H1 (cell line): Measurements from ENCODE around the gene OSBPL6. TPM values are rescaled to one million over a fixed set of nuclear protein-coding genes. Genes with fewer than 3 reads are reported as not detected.
"Not testable (repeated sequence)": the region's sequence is repeated elsewhere in the genome, so short reads cannot be mapped to it uniquely, and the experiment has no call there.

Source experiments
- CTCF ChIA-PET: fragments of 300-600 bp; sonication (Branson Sonifier 250); formaldehyde crosslinking; loops from one replicate; lab custom pipeline; 2021; ENCODE audit not compliant: partially characterized antibody; lab: Charles Lee
- POLR2A ChIA-PET: fragments of 300-600 bp; sonication (Branson Sonifier 250); formaldehyde crosslinking; loops from one replicate; lab custom pipeline; 2021; ENCODE audit warnings: inconsistent platforms; ENCODE audit not compliant: partially characterized antibody; lab: Charles Lee
- DNase-seq, 2 experiments: peaks; one replicate each; pipeline versions ENCODE4 v3.0.0 to v3.0.0-alpha.2; 2010 to 2022; ENCODE audit warnings: low spot score in 2 of 2, low read depth in 1 of 2, mixed read lengths in 1 of 2
- FAIRE-seq: peaks from 2 replicates; lab custom pipeline; 2011; peaks lifted over from hg19 to GRCh38; lab: Jason Lieb, UNC
- H2AFZ ChIP-seq: 2 replicates; pipeline ENCODE4 v1.8.1; 2012; ENCODE audit warnings: low read length, inconsistent platforms
- H2AK5ac ChIP-seq: 2 replicates; pipeline ENCODE4 v1.6.1; 2013; ENCODE audit warnings: low read depth, low read length
- H2BK120ac ChIP-seq: replicated peaks from 2 replicates; pipeline ENCODE3; 2013; ENCODE audit warnings: low read depth, low read length, inconsistent platforms
- H2BK12ac ChIP-seq: 2 replicates; pipeline ENCODE4 v1.6.1; 2013; ENCODE audit warnings: low read depth, low read length
- H2BK15ac ChIP-seq: 2 replicates; pipeline ENCODE4 v1.6.1; 2013; ENCODE audit warnings: low read length
- H2BK20ac ChIP-seq: 2 replicates; pipeline ENCODE4 v1.6.1; 2013; ENCODE audit warnings: low read length
- H2BK5ac ChIP-seq: 2 replicates; pipeline ENCODE4 v1.6.1; 2013; ENCODE audit warnings: low read depth, low read length
- H3K14ac ChIP-seq: 2 replicates; pipeline ENCODE4 v1.6.1; 2013; ENCODE audit warnings: inconsistent platforms; ENCODE audit not compliant: insufficient read length
- H3K18ac ChIP-seq: 2 replicates; pipeline ENCODE4 v1.6.1; 2013; ENCODE audit warnings: low read length; ENCODE audit errors: extremely low read depth
- H3K23ac ChIP-seq: 2 replicates; pipeline ENCODE4 v1.6.1; 2013; ENCODE audit warnings: inconsistent platforms; ENCODE audit not compliant: insufficient read length
- H3K23me2 ChIP-seq: 2 replicates; pipeline ENCODE4 v1.6.1; 2013; ENCODE audit warnings: low read depth, low read length
- H3K27ac ChIP-seq: 2 replicates; pipeline ENCODE4 v1.6.1; 2011; ENCODE audit warnings: low read depth, low read length, inconsistent platforms
- H3K27me3 ChIP-seq, 4 experiments: replicated peaks in 1 of 4; 1 replicate in 1 of 4; 2 replicates in 3 of 4; pipeline versions ENCODE4 v1.6.1 to v1.8.1; 2011 to 2013; ENCODE audit warnings: low read length in 3 of 4, mild to moderate bottlenecking in 3 of 4, inconsistent platforms in 2 of 4, mixed read lengths in 2 of 4, moderate library complexity in 1 of 4; ENCODE audit not compliant: control insufficient read depth in 3 of 4, insufficient read depth in 3 of 4; ENCODE audit errors: extremely low read depth in 1 of 4
- H3K36me3 ChIP-seq, 4 experiments: 2 replicates each; pipeline versions ENCODE4 v1.6.1 to v1.8.1; 2011 to 2013; ENCODE audit warnings: mild to moderate bottlenecking in 4 of 4, low read length in 3 of 4, moderate library complexity in 2 of 4, control low read depth in 1 of 4, inconsistent platforms in 1 of 4; ENCODE audit not compliant: insufficient read depth in 4 of 4, control insufficient read depth in 2 of 4
- H3K4ac ChIP-seq: replicated peaks from 2 replicates; pipeline ENCODE3; 2013; ENCODE audit warnings: low read length, low read depth, mixed read lengths, inconsistent platforms; ENCODE audit not compliant: insufficient read length
- H3K4me1 ChIP-seq, 4 experiments: replicated peaks in 1 of 4; 1 replicate in 1 of 4; 2 replicates in 3 of 4; pipeline versions ENCODE4 v1.6.1 to v1.8.1; 2011 to 2013; ENCODE audit warnings: low read length in 3 of 4, inconsistent platforms in 2 of 4, mixed read lengths in 1 of 4; ENCODE audit not compliant: insufficient read depth in 4 of 4, control insufficient read depth in 3 of 4
- H3K4me2 ChIP-seq, 2 experiments: 2 replicates each; pipeline versions ENCODE4 v1.6.1 to v1.8.1; 2011 to 2013; ENCODE audit warnings: low read depth in 2 of 2, low read length in 2 of 2, control low read depth in 1 of 2, inconsistent platforms in 1 of 2, mild to moderate bottlenecking in 1 of 2; ENCODE audit not compliant: insufficient read depth in 1 of 2
- H3K4me3 ChIP-seq, 4 experiments: fragments of 200-600, 300-600 bp in 1 of 4; sonication (generic), shearing (Covaris generic), sonication (Bioruptor Twin) in 1 of 4; 2 replicates each; pipeline versions ENCODE4 v1.5.1 to v1.8.1; 2011 to 2016; ENCODE audit warnings: low read length in 4 of 4, low read depth in 3 of 4, control low read depth in 2 of 4, inconsistent platforms in 2 of 4, mild to moderate bottlenecking in 2 of 4, mixed read lengths in 1 of 4, moderate library complexity in 1 of 4; ENCODE audit not compliant: insufficient read depth in 2 of 4; ENCODE audit errors: extremely low read depth in 1 of 4
- H3K56ac ChIP-seq: replicated peaks from 2 replicates; pipeline ENCODE3; 2013; ENCODE audit warnings: low read depth, mild to moderate bottlenecking, mixed read lengths, low read length, inconsistent platforms; ENCODE audit not compliant: insufficient read length
- H3K79me1 ChIP-seq: 2 replicates; pipeline ENCODE4 v1.6.1; 2013; ENCODE audit warnings: low read depth, low read length, control low read depth
- H3K79me2 ChIP-seq, 2 experiments: 2 replicates each; pipeline versions ENCODE4 v1.6.1 to v1.8.1; 2012 to 2013; ENCODE audit warnings: low read length in 2 of 2, mild to moderate bottlenecking in 2 of 2, inconsistent platforms in 1 of 2; ENCODE audit not compliant: insufficient read depth in 2 of 2, control insufficient read depth in 1 of 2
- H3K9ac ChIP-seq, 4 experiments: replicated peaks in 1 of 4; 1 replicate in 1 of 4; 2 replicates in 3 of 4; pipeline versions ENCODE4 v1.6.1 to v1.8.1; 2011 to 2013; ENCODE audit warnings: low read depth in 3 of 4, low read length in 3 of 4, control low read depth in 2 of 4, mild to moderate bottlenecking in 2 of 4, moderate library complexity in 2 of 4, inconsistent platforms in 1 of 4; ENCODE audit errors: extremely low read depth in 1 of 4
- H3K9me3 ChIP-seq, 2 experiments: 2 replicates each; pipeline versions ENCODE4 v1.6.1 to v1.8.1; 2012 to 2013; ENCODE audit warnings: mild to moderate bottlenecking in 2 of 2, moderate library complexity in 2 of 2, control low read depth in 1 of 2, inconsistent platforms in 1 of 2, low read depth in 1 of 2, low read length in 1 of 2, mixed read lengths in 1 of 2; ENCODE audit not compliant: insufficient read depth in 2 of 2
- H4K20me1 ChIP-seq, 2 experiments: replicated peaks in 1 of 2; 2 replicates each; pipeline versions ENCODE3 to v1.8.1; 2011 to 2013; ENCODE audit warnings: inconsistent platforms in 2 of 2, low read length in 2 of 2, mild to moderate bottlenecking in 1 of 2; ENCODE audit not compliant: insufficient read depth in 2 of 2, control insufficient read depth in 1 of 2
- H4K5ac ChIP-seq: 2 replicates; pipeline ENCODE4 v1.6.1; 2013; ENCODE audit warnings: low read length, low read depth, mixed read lengths, inconsistent platforms; ENCODE audit not compliant: insufficient read length
- H4K8ac ChIP-seq: 2 replicates; pipeline ENCODE4 v1.8.0; 2013; ENCODE audit warnings: mild to moderate bottlenecking, moderate library complexity, low read length, inconsistent platforms; ENCODE audit not compliant: insufficient read depth; ENCODE audit errors: extremely low read depth
- H4K91ac ChIP-seq: replicated peaks from 2 replicates; pipeline ENCODE3; 2013; ENCODE audit warnings: low read length, mixed read lengths, inconsistent platforms; ENCODE audit not compliant: insufficient read length
- WGBS, 2 experiments: shearing (Covaris generic) in 1 of 2; methylation state at CpG; one replicate each; pipeline versions ENCODE4 v1.1.6 to v1.1.7; 2013 to 2015; ENCODE audit warnings: low lambda C conversion rate in 2 of 2, mixed read lengths in 2 of 2, inconsistent platforms in 1 of 2, low coverage in 1 of 2, missing lambda C conversion rate in 1 of 2; ENCODE audit not compliant: insufficient replicate concordance in 2 of 2, insufficient coverage in 1 of 2, insufficient read length in 1 of 2; ENCODE audit errors: extremely low coverage in 1 of 2, missing lambda C conversion rate in 1 of 2; 5-methylcytosine and 5-hydroxymethylcytosine counted together
- polyA plus RNA-seq, 7 experiments: library from polyadenylated mRNA; depleted of rRNA in 3 of 7; stranded (reverse) in 5 of 7; unstranded in 2 of 7; fragments of >200 nt in 5 of 7; fragments of 200-250 nt in 2 of 7; gene quantifications; 1 replicate in 5 of 7; 2 replicates in 1 of 7; 4 replicates in 1 of 7; pipeline versions ENCODE4 v1.2.1 to v1.2.3, GENCODE V29; 2011 to 2013; ENCODE audit warnings: missing spikeins in 2 of 7, mixed read lengths in 2 of 7
- total RNA-seq: library from RNA; stranded (reverse); fragmentation: NEBNext Ultra II Directional; extraction: Animal tissue kit (Norgen Biotek cat#: 25700); gene quantifications from 2 replicates; pipeline ENCODE4 v1.2.1, GENCODE V29; 2021

Gene OSBPL6
- total and polyA plus RNA-seq, 2 of the 8 experiments (the other 6 are each of a cell fraction or from before 2014, with no cell fraction given) = 1.7 to 5.6 TPM

- not testable (repeated sequence) for H4K5ac ChIP-seq, H2BK20ac ChIP-seq, H3K79me1 ChIP-seq, H3K23ac ChIP-seq, H3K14ac ChIP-seq, H2BK120ac ChIP-seq, H2AFZ ChIP-seq, H3K4me3 ChIP-seq, H3K4ac ChIP-seq, H3K23me2 ChIP-seq, H3K27ac ChIP-seq, H3K56ac ChIP-seq, FAIRE-seq, H2AK5ac ChIP-seq, H4K20me1 ChIP-seq, H3K79me2 ChIP-seq, H2BK12ac ChIP-seq, H2BK15ac ChIP-seq, H3K9ac ChIP-seq, H3K4me1 ChIP-seq, H3K9me3 ChIP-seq, H2BK5ac ChIP-seq, H3K4me2 ChIP-seq, DNase-seq, H4K8ac ChIP-seq, H3K27me3 ChIP-seq, H3K36me3 ChIP-seq, H3K18ac ChIP-seq, H4K91ac ChIP-seq
- ChIA-PET POLR2A (interaction anchor here (1.8 to 3.2 kb wide), 4 partner anchors 10 to 300 kb away, joined by 8 to 30 read pairs (median 14); partner anchors contain the start of genes PJVK, PRKRA and RBM45), CTCF (interaction anchor here (1.0 to 7.9 kb wide), 13 partner anchors 8 to 303 kb away, joined by 3 to 64 read pairs (median 11); partner anchors contain the start of gene RBM45)
- WGBS, 2 experiments = 93% methylated on average over 8 of the region's 8 CpGs; no CpG with 5 or more reads in 1 of the 2 experiments
Measured at GRCh38 chr2:178412453-178412852, 218.1 kb downstream of the OSBPL6 start.
